Heart right ventricle (tissue), 16 donors: ENCODE data around the gene TCF21. TPM values are rescaled to one million over a fixed set of nuclear protein-coding genes. Genes with fewer than 3 reads are reported as not detected.

Experiments
- ATAC-seq, 8 donors: fragments of 200-7000 bp; cut with Tn5 transposase; one replicate each; pipeline ENCODE4 v1.9.1; 2020; ENCODE audit warnings: mild to moderate bottlenecking in 8 of 8, moderate library complexity in 8 of 8, moderate number of reproducible peaks in 1 of 8
- DNase-seq, 2 donors: peaks; one replicate each; pipeline ENCODE4 v3.0.0-alpha.2; 2020
- H3K27ac ChIP-seq, 10 donors: fragments of 200-600 bp; sonication (generic) in 2 of 10; one replicate each; pipeline versions ENCODE4 v1.5.0 to v1.8.0; 2020 to 2022; ENCODE audit warnings: mild to moderate bottlenecking in 3 of 10
- H3K27me3 ChIP-seq, 7 donors: fragments of 200-600 bp; one replicate each; pipeline ENCODE4 v1.8.0; 2021 to 2022; ENCODE audit warnings: mild to moderate bottlenecking in 2 of 7
- H3K36me3 ChIP-seq, 9 donors: fragments of 200-600 bp; sonication (generic) in 1 of 9; one replicate each; pipeline versions ENCODE4 v1.5.0 to v1.8.0; 2020 to 2022; ENCODE audit warnings: mild to moderate bottlenecking in 2 of 9
- H3K4me1 ChIP-seq, 9 donors: fragments of 200-600 bp; sonication (generic) in 1 of 9; one replicate each; pipeline versions ENCODE4 v1.5.0 to v1.8.0; 2020 to 2022; ENCODE audit warnings: mild to moderate bottlenecking in 4 of 9
- H3K4me3 ChIP-seq, 10 donors: fragments of 200-600 bp; sonication (generic) in 2 of 10; one replicate each; pipeline versions ENCODE4 v1.5.0 to v1.8.0; 2020 to 2022; ENCODE audit warnings: mild to moderate bottlenecking in 7 of 10, moderate library complexity in 2 of 10
- H3K9me3 ChIP-seq, 11 donors: fragments of 200-600 bp in 10 of 11; sonication (generic) in 2 of 11; one replicate each; pipeline versions ENCODE4 v1.5.0 to v1.8.0; 2013 to 2022; ENCODE audit warnings: mild to moderate bottlenecking in 2 of 11, control low read depth in 1 of 11, moderate library complexity in 1 of 11
- WGBS, 2 donors: extraction: QIAGEN DNeasy Blood & Tissue Kit; methylation state at CpG; one replicate each; pipeline ENCODE4 v1.1.7; 2013; ENCODE audit warnings: inconsistent platforms in 1 of 2; 5-methylcytosine and 5-hydroxymethylcytosine counted together
- intact Hi-C, 10 donors: fragments of 100-400 bp; cut with DNase I; formaldehyde crosslinking; loops; one replicate each; pipeline versions ENCODE4 v1.11.1 to v1.14.2; 2022
- polyA plus RNA-seq, 2 donors: library from polyadenylated mRNA; stranded (reverse); fragments of 200-250 nt; gene quantifications; one replicate each; pipeline ENCODE4 v1.2.3, GENCODE V29; 2013
- total RNA-seq, 10 donors: library from RNA; stranded (reverse); fragmentation: NEBNext Ultra II Directional in 3 of 10; extraction: Animal tissue kit (Norgen Biotek cat#: 25700) in 3 of 10; gene quantifications; one replicate each; pipeline versions ENCODE4 v1.2.1 to v1.2.4, GENCODE V29; 2021 to 2023
- TF ChIP-seq, protein P1 (sequence below), 9 donors: fragments of 200-600 bp; sonication (generic) in 2 of 9; IDR thresholded peaks; one replicate each; pipeline versions ENCODE4 v1.5.0 to v1.8.0; 2021 to 2022; ENCODE audit warnings: antibody characterized with exemption in 9 of 9, mild to moderate bottlenecking in 5 of 9, moderate library complexity in 1 of 9
- donor health status: Arrhythmogenic right ventricular cardiomyopathy.
- donor health status: ischemic (EF 13 %, LVEDD 7.1; RV severe dilation, severe dysfunction).
- donor health status: healthy with polysubstance abuse.
- donor health status: DM: no; HTN: yes; CAD: no.
- donor health status: DM: no; HTN: no; CAD: no.
- donor health status: ischemic (EF 25% LVEDD 6.9; RV normal size, moderate dysfunction).
- donor health status: ischemic (EF 25% LVEDD 5.7; RV mildly dilated, moderate dysfunction).
- donor health status: healthy.
- donor health status: DM: yes; HTN: yes; CAD: no.
- donor health status: Ischemic cardiomyopathy.
- donor health status: ischemic (EF 35%, LVEDD 5.7; RV mildly dilated, moderate dysfunction).
- donor health status: nonischemic (EF 11% LVEDD 7.7; RV severe dilation, severe dysfunction).
- donor health status: DM: yes; HTN: yes; CAD: no.
- donor health status: PGD.
- donor health status: ischemic (EF 29% LVEDD 5.4; RV normal size, mild dysfunction).
- donor health status: nonischemic (EF 23%, LVEDD 6.1; RV moderate dilation, normal function).

Gene TCF21
- total and polyA plus RNA-seq, 12 donors, result 1.3 to 16.6 (median 3.1) TPM

DNA sequence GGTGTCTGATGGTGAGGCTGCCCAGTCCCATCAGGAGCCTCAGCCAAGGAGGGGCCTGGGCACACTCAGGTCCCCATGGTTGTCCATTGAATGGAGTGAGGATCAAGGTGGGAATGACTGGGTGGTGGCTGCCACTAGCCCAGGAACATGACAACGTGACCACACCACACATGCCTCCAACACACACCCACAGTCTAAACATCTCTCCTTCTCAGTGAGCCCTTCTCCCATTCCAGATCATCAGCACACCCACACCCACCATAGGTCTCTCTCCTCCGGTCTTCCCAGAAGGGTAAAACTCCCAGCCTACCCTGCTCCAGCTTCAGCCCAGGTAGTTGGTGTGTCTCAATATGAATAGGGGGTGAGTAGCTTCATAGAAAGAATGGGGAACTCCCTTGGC lies 5.5 kb downstream of the TCF21 start:
- intact Hi-C loops, result loop anchor here in 3 of 10 donors (5.0 to 10.0 kb wide), 2 partner anchors 130 to 132 kb away; no protein-coding TSS in a partner anchor
- TF ChIP-seq, protein P1, sequence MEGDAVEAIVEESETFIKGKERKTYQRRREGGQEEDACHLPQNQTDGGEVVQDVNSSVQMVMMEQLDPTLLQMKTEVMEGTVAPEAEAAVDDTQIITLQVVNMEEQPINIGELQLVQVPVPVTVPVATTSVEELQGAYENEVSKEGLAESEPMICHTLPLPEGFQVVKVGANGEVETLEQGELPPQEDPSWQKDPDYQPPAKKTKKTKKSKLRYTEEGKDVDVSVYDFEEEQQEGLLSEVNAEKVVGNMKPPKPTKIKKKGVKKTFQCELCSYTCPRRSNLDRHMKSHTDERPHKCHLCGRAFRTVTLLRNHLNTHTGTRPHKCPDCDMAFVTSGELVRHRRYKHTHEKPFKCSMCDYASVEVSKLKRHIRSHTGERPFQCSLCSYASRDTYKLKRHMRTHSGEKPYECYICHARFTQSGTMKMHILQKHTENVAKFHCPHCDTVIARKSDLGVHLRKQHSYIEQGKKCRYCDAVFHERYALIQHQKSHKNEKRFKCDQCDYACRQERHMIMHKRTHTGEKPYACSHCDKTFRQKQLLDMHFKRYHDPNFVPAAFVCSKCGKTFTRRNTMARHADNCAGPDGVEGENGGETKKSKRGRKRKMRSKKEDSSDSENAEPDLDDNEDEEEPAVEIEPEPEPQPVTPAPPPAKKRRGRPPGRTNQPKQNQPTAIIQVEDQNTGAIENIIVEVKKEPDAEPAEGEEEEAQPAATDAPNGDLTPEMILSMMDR (IDR thresholded peaks at IDR 0.05), result no peak
- DNase-seq (no peak), ATAC-seq (peak in 2 of 8 donors; percentile 1 to 2)
- H3K36me3 ChIP-seq, result no peaks in the 10 kb centered on the region
- peaks cover 0 to 97% (median 94%) of the 10 kb centered on the region in 7 donors for H3K27me3 ChIP-seq
- WGBS, 2 donors, result 21% methylated on average over 2 of the region's 2 CpGs
- H3K27ac ChIP-seq, result peak overlapping the region in 9 of 10 donors; percentile 27 to 88 (median 56)
- H3K4me1 ChIP-seq, result peaks cover 0 to 73% (median 38%) of the 10 kb centered on the region in 9 donors
- H3K4me3 ChIP-seq, result peak overlapping the region in 5 of 10 donors; percentile 0 to 63 (median 49)
- no peaks in the 10 kb centered on the region for H3K9me3 ChIP-seq

DNA sequence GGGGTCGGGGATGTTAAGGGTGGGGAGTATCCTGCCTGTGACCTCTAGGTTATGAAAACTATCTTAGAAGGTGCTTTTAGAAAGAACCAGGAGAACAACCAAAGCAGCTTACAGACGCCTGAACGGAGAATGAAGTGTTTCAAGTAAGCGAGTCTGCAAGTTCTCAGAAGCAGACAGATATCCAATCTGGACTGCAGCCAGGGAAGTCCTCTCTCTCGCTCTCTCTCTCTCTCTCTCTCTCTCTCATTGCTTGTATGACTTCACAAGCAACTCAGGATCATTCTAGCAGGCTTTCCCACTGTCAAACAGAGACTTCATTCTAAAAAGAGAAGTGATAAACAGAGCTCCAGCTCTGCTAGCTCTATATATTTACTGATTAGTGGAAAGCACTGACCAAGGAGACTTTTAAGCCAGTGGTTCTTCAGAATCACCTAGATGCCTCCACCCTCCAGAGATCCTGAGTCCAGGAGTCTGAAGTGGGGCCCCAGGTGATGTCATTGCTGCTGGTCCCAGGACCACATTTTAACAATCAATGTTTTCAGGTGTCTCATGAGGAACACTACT lies 6.0 kb downstream of the TCF21 start:
- H3K27me3 ChIP-seq, result peaks cover 0 to 95% (median 91%) of the 10 kb centered on the region in 7 donors
- DNase-seq (peak in 1 of 2 donors; percentile 62), ATAC-seq (peak in 7 of 8 donors; percentile 28 to 67 (median 57))
- H3K36me3 ChIP-seq, result no peaks in the 10 kb centered on the region
- intact Hi-C loops, result loop anchor here in 3 of 10 donors (5.0 to 10.0 kb wide), 2 partner anchors 130 to 133 kb away; no protein-coding TSS in a partner anchor
- H3K27ac ChIP-seq, result peak overlapping the region in 9 of 10 donors; percentile 27 to 88 (median 56)
- 2 to 8% methylated on average over 5 of the region's 5 CpGs for WGBS, 2 donors
- TF ChIP-seq, protein P1 (IDR thresholded peaks at IDR 0.05), result no peak
- H3K4me1 ChIP-seq, result peaks cover 0 to 68% (median 33%) of the 10 kb centered on the region in 9 donors
- peak overlapping the region in 6 of 10 donors; percentile 6 to 49 (median 43) for H3K4me3 ChIP-seq
- H3K9me3 ChIP-seq, result no peaks in the 10 kb centered on the region

DNA sequence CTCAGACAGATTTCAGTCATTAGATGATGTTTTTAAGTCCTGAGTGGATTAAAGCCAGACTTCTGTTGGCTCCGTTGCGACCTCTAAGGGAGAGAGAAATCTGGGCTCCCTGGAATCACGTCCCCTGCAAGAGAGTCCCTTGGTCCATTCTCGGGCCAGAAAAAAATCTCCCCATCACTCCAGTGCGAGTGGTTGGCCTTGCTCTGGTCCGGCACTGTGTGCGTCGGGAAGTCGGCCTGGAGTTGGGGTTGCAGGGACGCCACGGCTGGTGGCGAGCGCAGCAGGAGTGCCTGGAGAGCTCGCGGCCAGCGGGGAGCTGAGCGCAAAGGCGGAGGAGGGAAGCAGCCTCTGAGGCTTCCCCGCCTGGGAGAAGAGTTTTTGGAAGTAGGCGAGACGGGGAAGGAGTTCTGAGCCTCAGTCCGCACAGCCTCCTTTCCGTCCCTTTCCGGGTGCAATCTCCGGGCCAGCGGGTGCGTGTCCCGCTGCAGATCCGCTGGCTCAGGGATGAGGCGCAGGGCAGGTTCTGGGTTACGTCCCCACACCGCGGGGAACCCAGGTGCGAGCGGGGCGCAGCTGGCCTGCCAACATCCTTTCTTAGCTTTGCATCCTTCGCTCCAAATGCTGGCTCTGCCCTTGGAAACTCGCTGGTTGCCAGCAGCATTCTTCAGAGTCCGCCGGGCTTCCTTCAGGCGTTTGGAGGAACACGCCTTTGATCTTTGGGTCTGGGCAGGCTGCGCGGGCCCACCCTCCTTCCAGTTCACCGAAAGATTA lies 6.8 kb downstream of the TCF21 start:
- Histone ChIP-seq H3K27ac (peak overlapping the region in 9 of 10 donors; percentile 19 to 88 (median 56)), H3K4me1 (peaks cover 0 to 63% (median 31%) of the 10 kb centered on the region in 9 donors)

More for the DNA sequence above, 6.8 kb downstream of the TCF21 start:
- no peaks in the 10 kb centered on the region for H3K9me3 ChIP-seq
- H3K4me3 ChIP-seq, result peak overlapping the region in 9 of 10 donors; percentile 21 to 50 (median 43)
- peak; percentile 43 to 46 for DNase-seq
- ATAC-seq, result peak; percentile 68 to 79 (median 72)
- TF ChIP-seq, protein P1 (IDR thresholded peaks at IDR 0.05), result peak in 3 of 9 donors; percentile 11 to 32 (median 25)
- 2 to 4% methylated on average over 43 to 45 of the region's 45 CpGs for WGBS, 2 donors
- intact Hi-C loops, result loop anchor here in 1 of 10 donors (10.0 kb wide), 1 partner anchor 131 kb away; no protein-coding TSS in a partner anchor
- peaks cover 0 to 91% (median 86%) of the 10 kb centered on the region in 7 donors for H3K27me3 ChIP-seq
- no peaks in the 10 kb centered on the region for H3K36me3 ChIP-seq
